Activated gamma-delta T cell treated with anti-CD3 and anti-CD28 coated beads, Interleukin-2, amount 50 U/mL, for 16 hours (primary cell): ENCODE data around the gene PIGQ.

ENCODE experiments used
- DNase-seq: peaks from one replicate; pipeline ENCODE4 v3.0.0-alpha.2; 2020; ENCODE audit warnings: low read depth

Gene PIGQ

GRCh38 chr16:567373-568256, 2.2 kb upstream of the PIGQ start:
- DNase-seq: no peak

DNA sequence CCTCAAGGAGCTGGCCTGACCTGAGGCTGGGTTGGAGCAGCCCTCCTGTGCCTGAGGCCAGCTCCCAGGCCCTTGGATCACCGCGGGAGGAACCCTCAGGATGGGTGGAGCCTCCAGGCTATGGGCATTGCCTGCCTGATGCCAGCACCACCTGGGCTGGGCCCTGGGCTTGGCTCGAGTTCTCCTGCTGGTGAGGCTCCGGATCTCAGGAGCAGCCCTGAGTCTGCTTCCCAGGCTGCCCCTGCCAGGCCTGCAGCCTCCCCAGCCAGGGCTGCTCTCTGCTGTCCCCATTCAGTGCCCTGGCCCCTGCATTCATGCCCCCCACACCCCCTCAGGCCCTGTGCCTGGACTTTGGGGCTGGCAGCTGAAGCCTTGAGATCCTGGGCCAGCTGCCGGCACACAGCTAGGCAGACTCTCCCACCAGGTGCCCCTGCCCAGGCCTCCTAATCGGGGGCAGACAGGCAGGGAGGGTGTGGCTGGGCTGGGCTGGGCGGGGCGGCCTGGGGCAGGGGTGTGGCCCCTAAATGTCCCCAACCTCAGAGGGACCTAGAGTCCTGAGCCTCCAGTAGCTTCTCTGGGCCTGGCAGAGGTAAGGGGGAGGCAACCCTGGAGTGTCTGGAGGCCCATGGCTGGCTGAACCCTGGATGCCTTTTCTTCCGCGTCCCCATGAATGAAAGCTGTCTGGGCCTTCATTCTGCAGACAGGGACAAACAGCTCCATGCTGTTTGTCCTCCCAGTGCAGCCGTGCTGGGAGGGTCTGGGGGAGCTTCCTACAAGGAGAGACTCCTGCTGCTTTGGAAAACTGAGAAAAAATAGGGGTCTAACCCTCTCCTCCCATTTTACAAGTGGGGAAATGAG, 1.1 kb upstream of the PIGQ start:
- DNase-seq: no peak

DNA sequence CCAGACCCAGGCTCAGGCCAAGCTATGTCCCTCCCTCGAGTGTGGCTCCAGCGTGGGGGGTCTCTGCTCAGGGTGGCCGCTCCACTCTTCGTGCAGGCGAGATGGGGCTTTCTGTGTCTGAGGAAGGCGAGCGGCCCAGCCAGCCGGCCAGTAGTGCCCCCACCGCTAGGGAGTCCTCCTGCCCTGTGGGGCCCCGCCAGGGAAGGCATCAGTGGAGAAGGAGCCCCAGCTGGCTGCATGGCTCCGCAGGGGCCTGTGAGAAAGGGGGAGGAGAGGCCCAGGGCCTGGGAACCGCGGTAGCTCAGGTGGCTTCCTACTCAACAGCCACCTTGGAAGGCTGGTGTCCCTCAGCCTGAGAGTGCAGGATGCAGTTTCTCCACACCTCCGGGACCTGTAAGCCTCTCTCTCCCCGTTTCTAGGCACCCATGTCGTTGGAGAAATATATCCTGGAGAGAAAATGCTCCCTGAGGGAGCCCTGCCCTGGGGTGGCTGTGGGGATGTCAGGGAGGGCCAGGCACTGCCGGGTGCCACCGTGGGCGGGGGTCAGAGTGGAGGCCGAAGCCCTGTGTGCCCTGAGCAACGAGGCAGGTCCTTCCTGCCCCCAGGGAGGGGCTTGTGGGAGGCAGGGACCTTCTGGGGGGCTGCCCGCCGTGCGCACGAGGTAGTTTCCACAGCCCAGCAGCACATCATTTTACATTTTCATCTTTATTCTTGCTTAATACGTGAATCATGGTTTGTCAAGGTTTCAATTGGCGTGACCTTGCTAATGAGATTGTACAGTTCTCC, 3.3 kb downstream of the PIGQ start:
- no peak for DNase-seq

DNA sequence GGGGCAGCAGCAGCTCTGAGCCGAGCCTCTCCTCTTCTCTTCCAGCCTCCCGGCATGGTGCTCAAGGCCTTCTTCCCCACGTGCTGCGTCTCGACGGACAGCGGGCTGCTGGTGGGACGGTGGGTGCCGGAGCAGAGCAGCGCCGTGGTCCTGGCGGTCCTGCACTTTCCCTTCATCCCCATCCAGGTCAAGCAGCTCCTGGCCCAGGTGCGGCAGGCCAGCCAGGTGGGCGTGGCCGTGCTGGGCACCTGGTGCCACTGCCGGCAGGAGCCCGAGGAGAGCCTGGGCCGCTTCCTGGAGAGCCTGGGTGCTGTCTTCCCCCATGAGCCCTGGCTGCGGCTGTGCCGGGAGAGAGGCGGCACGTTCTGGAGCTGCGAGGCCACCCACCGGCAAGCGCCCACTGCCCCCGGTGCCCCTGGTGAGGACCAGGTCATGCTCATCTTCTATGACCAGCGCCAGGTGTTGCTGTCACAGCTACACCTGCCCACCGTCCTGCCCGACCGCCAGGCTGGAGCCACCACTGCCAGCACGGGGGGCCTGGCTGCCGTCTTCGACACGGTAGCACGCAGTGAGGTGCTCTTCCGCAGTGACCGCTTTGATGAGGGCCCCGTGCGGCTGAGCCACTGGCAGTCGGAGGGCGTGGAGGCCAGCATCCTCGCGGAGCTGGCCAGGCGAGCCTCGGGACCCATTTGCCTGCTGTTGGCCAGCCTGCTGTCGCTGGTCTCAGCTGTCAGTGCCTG, 4.4 kb downstream of the PIGQ start:
- no peak for DNase-seq

DNA sequence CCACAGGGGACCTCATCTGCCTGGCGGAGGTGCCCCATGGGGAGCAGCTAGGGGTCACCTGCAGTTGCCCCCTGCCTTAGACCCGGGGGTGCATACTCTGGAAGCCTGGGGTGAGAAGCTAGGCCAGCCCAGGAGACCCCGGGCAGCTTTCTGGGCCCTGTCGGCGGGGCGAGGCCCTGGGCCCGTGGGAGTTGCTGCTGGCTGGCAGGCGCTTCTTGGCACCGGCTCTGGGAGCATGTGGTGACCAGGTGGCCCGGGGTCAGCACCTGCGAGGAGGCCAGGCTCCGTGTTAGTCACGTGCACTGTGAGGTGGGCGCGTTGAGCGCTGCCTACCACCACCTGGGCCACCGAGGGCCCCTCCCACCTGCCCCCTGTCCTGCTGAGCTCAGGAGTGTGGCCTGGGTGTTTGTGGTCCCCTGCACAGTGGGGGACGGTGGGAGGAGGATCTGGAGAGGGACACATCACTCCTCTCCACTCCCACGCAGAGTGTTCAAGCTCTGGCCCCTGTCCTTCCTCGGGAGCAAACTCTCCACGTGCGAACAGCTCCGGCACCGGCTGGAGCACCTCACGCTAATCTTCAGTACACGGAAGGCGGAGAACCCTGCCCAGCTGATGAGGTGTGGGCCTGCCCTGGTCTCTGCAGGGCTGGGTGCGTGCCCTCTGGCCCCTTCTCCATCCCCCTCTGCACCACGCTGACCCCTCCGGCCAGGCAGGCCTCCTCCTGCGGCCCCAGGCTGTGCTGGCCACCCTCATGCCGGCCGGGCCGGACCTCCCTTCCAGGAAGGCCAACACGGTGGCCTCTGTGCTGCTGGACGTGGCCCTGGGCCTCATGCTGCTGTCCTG, 5.8 kb downstream of the PIGQ start:
- DNase-seq: no peak

DNA sequence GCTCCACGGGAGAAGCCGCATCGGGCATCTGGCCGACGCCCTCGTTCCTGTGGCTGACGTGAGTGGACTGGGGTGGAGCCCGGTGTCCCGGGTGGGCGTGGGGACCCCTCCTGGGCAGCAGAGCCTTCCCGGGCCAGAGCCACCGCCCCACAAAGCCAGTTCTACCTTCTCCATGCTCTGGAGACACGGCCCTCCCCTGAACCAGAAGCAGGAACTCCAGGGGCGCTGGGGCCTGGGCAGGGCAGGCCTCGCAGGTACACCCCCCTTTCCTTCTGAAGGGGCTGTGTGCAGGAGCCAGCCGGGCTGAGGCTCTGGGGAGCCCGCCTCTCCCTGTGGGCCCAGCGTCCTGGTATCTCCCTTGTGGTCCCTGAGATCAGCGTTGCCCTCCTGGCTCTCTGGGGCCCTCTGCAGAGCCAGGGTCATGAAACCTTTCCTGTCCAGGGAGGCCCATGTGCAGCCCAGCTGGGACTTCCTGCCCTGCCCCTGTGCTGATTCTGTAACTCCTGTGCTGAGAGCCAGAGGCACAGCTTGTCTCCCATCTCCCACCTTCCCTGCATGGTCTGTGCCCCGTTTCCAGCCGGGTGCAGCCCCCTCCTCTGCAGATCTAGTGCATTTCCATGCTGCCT, 6.5 kb downstream of the PIGQ start:
- no peak for DNase-seq

DNA sequence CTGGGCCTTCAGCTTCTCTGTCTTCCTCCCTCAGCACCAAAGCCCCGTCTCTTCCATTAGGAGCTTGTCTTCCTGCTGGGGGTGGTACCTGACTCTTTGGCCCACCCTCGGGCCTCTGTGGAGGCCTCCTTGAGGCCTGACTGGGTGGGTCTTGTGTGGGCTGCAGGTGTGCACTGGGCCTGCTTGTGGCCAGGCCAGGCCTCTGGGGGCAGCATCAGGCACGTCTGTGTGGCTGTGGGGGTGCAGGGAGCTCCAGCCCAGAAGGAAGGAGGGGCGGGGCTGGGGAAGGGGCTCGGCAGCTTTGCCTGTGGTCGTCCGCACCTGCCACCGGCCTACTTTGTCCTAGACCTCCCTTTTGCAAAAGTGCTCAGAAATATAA, 7.0 kb downstream of the PIGQ start:
- DNase-seq: no peak

GRCh38 chr16:577796-578195, 8.0 kb downstream of the PIGQ start:
- no peak for DNase-seq

DNA sequence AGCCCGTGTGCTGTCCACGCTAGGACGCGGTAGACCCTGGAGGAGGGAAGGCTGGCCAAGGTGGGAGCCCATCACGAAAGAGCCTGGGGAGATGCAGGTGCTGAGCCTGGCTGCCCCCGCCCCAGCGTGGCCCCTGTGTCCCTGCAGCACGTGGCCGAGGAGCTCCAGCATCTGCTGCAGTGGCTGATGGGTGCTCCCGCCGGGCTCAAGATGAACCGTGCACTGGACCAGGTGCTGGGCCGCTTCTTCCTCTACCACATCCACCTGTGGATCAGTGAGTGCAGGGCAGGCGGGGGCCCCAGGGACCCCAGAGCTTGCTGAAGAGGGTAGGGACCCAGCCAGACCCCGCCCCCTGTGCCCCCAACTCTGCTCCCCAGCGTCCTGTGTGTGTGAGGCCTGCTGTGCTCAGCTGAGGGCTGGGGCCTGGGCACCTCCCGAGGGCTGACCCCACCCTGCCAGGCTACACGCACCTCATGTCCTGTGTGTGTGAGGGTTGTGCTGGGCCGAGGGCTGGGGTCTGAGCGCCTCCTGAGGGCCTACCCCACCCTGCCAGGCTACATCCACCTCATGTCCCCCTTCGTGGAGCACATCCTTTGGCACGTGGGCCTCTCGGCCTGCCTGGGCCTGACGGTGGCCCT, 8.6 kb downstream of the PIGQ start:
- DNase-seq: no peak

- DNase-seq: no peak
Measured at GRCh38 chr16:578870-579405, 9.2 kb downstream of the PIGQ start.

DNA sequence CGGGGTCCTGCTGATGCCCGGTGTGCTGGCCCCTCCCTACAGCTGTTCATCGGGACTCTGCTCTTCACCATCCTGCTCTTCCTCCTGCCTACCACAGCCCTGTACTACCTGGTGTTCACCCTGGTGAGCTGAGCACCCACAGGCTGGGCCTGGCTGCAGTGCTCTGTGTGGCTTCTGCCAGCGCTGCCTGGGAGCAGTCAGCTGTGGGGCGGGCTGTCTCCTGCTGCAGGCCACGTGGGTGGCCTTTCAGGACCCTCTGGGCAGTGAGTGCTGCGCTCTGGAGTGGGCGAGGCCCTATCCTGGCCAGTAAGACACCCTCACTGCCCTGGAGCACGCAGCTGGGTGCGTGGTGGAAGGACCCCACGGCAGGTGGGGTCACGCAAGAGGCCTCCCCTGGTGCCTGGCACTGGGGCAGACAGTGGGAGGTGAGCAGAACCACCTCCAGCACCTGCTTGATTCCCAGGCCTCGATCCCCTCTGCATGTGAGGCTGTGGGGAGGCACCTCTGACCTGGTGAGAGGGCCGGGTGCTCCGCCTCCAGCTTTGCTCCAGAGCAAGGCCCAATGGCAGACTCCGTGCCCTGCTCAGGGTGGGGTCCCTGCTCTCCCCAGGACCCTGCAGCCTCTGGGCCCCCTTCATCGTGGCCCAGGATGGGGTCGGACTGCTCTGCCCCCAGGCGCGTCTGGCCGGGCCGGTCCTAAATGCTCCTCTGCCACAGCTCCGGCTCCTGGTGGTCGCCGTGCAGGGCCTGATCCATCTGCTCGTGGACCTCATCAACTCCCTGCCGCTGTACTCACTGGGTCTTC, 10.6 kb downstream of the PIGQ start:
- no peak for DNase-seq

DNA sequence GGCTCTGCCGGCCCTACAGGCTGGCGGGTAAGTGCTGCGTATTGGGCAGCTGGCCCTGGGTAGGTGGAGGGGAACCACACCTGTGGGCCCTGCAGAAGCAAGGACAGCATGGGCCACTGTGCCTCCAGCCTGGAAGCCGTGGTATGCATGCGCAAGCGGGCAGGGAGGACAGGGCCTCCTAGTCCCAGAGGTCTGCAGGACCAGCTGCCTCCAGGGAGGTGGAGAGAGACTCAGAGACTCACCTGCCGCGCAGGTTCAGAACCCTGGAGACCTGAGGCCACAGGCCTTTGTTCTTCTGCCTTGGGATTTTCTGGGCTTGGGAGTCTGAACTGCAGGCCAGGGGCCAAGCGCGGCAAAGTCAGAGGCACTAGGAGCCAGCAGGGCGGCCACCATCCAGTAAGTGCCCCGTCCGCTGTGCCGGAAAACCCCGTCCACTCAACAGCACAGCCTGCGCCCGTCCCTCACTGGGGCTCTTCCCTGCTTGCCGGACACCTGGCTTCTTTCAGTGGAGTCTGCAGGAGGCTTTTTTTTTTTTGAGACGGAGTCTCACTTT, 11.3 kb downstream of the PIGQ start:
- no peak for DNase-seq

DNA sequence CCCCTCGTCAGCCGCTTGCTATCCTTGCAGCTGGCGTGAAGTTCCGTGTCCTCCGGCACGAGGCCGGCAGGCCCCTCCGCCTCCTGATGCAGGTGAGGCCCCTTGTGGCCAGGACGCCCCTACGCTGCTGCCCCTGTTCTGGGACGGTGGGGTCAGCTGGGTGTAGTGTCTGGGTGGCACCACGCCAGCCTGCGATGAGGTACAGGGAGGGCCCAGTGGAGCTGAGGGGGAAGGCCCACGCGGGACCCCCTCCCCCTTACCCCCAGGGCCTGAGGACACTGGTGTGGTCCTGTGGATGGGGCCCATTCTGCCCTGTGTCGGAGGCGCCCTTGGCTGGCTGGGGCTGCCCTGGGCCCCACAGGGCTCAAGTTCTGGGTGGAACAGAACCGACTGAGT, 12.4 kb downstream of the PIGQ start:
- DNase-seq: no peak

DNA sequence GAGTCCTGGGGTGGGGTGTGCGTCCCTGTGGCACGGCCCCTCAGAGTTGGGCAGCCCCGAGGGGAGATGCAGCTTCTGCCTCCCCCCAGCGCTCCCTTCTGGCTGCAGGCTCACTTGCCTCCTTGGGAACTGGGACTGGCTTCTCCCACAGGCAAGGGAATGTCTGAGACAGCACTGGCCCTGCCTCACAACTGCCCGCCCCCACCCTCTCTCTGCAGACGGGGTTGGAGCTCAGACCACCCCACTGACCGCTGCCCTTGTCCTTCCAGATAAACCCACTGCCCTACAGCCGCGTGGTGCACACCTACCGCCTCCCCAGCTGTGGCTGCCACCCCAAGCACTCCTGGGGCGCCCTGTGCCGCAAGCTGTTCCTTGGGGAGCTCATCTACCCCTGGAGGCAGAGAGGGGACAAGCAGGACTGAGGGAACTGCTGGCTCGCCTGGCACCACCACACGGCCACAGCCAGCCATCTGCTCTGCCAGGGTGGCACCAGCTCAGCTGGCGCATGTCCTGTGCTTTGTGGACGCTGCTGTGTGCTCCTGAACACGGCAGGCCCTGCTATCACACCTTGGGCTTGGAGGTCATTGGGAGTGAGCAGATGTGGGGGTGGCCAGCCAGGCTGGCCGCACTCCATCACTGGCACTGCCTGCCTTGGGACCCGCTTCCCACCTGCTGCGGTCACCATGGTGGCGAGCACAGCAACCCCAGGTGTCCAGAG, 13.0 kb downstream of the PIGQ start:
- no peak for DNase-seq

DNA sequence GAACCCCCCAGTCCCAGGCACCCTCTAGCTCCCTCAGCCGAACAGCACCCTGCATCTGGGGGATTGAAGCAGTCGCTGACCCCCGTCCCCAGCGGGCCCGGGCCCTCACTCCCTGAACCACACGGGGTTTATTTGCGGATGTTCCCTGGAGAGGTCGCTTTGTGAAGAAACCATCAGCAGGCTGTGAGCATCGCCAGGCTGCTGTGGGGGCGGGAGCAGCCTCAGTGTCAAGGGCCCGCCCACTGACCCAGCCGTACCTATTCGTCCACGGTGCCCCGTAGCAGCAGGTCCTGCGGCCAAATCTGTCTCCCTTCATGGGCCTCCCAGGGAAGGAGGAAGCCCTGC, 13.7 kb downstream of the PIGQ start:
- no peak for DNase-seq

GRCh38 chr16:583815-584591, 14.2 kb downstream of the PIGQ start:
- no peak for DNase-seq

DNA sequence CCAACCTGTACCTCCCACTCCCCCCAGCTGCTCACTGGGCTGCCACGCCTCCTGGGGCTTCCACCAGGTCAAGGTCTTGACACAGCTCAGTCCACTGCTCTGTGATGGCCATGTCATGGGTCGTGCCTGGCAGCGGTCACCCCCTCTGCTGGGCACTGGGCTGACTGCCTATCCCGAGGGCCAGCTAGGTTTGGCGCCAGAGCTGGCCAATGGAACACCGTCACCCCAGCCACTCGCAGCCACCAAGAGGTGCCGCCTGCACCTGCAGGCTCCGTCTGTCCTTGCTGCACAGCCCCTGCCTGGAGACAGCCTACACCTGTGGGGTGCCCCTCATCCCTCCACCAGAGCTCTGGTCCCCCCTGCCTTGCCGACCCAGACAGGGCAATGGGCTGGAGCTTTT, 15.6 kb downstream of the PIGQ start:
- no peak for DNase-seq
